Measurements from ENCODE around the gene MARCKSL1. TPM values are rescaled to one million over a fixed set of nuclear protein-coding genes. Genes with fewer than 3 reads are reported as not detected.
"Not testable (repeated sequence)": the region's sequence is repeated elsewhere in the genome, so short reads cannot be mapped to it uniquely, and the experiment has no call there.

Gene MARCKSL1
- total and polyA plus RNA-seq, 10 donors = 25.7 to 120 (median 65.3) TPM

GRCh38 chr1:32305310-32305709, 30.7 kb downstream of the MARCKSL1 start:
- Histone ChIP-seq H3K9me3 (peaks cover 0 to 8% (median 0%) of the 10 kb centered on the region in 8 donors), H3K4me1 (peaks cover 0 to 68% (median 27%) of the 10 kb centered on the region in 6 donors), H3K27me3 (replicated peaks in 1 of 7) (no peaks in the 10 kb centered on the region), H3K27ac (no peak overlapping the region), H3K36me3 (peaks cover 0 to 74% (median 43%) of the 10 kb centered on the region in 6 donors), H3K4me3 (no peak overlapping the region)
- intact Hi-C loops (cut with DNase I; ENCODE audit: low total_unique reads) = no loop called here
- TF ChIP-seq CTCF (IDR thresholded peaks at IDR 0.05 in 8 of 11, conservative IDR thresholded peaks at IDR 0.05 in 3 of 11) (no peak), POLR2AphosphoS5 (IDR thresholded peaks at IDR 0.05) (no peak), POLR2A (IDR thresholded peaks at IDR 0.05) (no peak)
- DNase-seq = no peak
- whole genome bisulfite sequencing, 5 donors = 98 to 100% (median 99%) methylated on average over 2 of the region's 2 CpGs

- no peak overlapping the region for H3K4me3 ChIP-seq
- WGBS, 5 donors = 87 to 94% (median 91%) methylated on average over 3 of the region's 3 CpGs
- peaks cover 0 to 84% (median 46%) of the 10 kb centered on the region in 6 donors for H3K36me3 ChIP-seq
- intact Hi-C loops (cut with DNase I; ENCODE audit: low total_unique reads) = no loop called here
- H3K27ac ChIP-seq = no peak overlapping the region
- TF ChIP-seq CTCF (IDR thresholded peaks at IDR 0.05 in 8 of 11, conservative IDR thresholded peaks at IDR 0.05 in 3 of 11) (no peak), POLR2AphosphoS5 (IDR thresholded peaks at IDR 0.05) (no peak), POLR2A (IDR thresholded peaks at IDR 0.05) (no peak)
- peaks cover 0 to 68% (median 30%) of the 10 kb centered on the region in 6 donors for H3K4me1 ChIP-seq
- H3K9me3 ChIP-seq = peaks cover 0 to 8% (median 0%) of the 10 kb centered on the region in 8 donors
- no peaks in the 10 kb centered on the region for H3K27me3 ChIP-seq (replicated peaks in 1 of 7)
- DNase-seq = no peak
Measured at GRCh38 chr1:32303997-32304622, 31.9 kb downstream of the MARCKSL1 start.

- no peak for DNase-seq
- peaks cover 0 to 92% (median 46%) of the 10 kb centered on the region in 6 donors for H3K36me3 ChIP-seq
- no peaks in the 10 kb centered on the region for H3K27me3 ChIP-seq (replicated peaks in 1 of 7)
- intact Hi-C loops (cut with DNase I; ENCODE audit: low total_unique reads) = no loop called here
- H3K4me3 ChIP-seq = no peak overlapping the region
- no peak overlapping the region for H3K27ac ChIP-seq
- 95 to 99% (median 98%) methylated on average over 3 of the region's 3 CpGs for WGBS, 5 donors
- TF ChIP-seq POLR2AphosphoS5 (IDR thresholded peaks at IDR 0.05) (no peak), CTCF (IDR thresholded peaks at IDR 0.05 in 8 of 11, conservative IDR thresholded peaks at IDR 0.05 in 3 of 11) (no peak), POLR2A (IDR thresholded peaks at IDR 0.05) (no peak)
- peaks cover 0 to 8% (median 0%) of the 10 kb centered on the region in 8 donors for H3K9me3 ChIP-seq
- peaks cover 0 to 68% (median 24%) of the 10 kb centered on the region in 6 donors for H3K4me1 ChIP-seq
Measured at GRCh38 chr1:32303358-32303757, 32.7 kb downstream of the MARCKSL1 start.

- TF ChIP-seq POLR2A (IDR thresholded peaks at IDR 0.05) = no peak
- no peak for TF ChIP-seq POLR2AphosphoS5 (IDR thresholded peaks at IDR 0.05)
- no peak for TF ChIP-seq CTCF (IDR thresholded peaks at IDR 0.05 in 8 of 11, conservative IDR thresholded peaks at IDR 0.05 in 3 of 11)
- no peaks in the 10 kb centered on the region for H3K27me3 ChIP-seq (replicated peaks in 1 of 7)
- no peak overlapping the region for H3K27ac ChIP-seq
- no peaks in the 10 kb centered on the region for H3K9me3 ChIP-seq
- intact Hi-C loops (cut with DNase I; ENCODE audit: low total_unique reads) = no loop called here
- H3K36me3 ChIP-seq = peaks cover 0 to 93% (median 25%) of the 10 kb centered on the region in 6 donors
- H3K4me3 ChIP-seq = no peak overlapping the region
- no peak for DNase-seq
- H3K4me1 ChIP-seq = peaks cover 7 to 78% (median 41%) of the 10 kb centered on the region in 6 donors
Measured at GRCh38 chr1:32299327-32299726, 36.7 kb downstream of the MARCKSL1 start.

GRCh38 chr1:32298211-32298610, 37.8 kb downstream of the MARCKSL1 start:
- DNase-seq; intact Hi-C loops (cut with DNase I; ENCODE audit: low total_unique reads); H3K4me3 ChIP-seq; H3K27ac ChIP-seq; H3K27me3 ChIP-seq (replicated peaks in 1 of 7); H3K9me3 ChIP-seq: not testable (repeated sequence)
- peaks cover 0 to 83% (median 14%) of the 10 kb centered on the region in 6 donors for H3K36me3 ChIP-seq
- WGBS, 5 donors = 94 to 96% (median 96%) methylated on average over 16 of the region's 16 CpGs
- H3K4me1 ChIP-seq = peaks cover 14 to 89% (median 52%) of the 10 kb centered on the region in 6 donors
